IMR-90 (cell line): ENCODE measurements around the gene TNFRSF13B. TPM values are rescaled to one million over a fixed set of nuclear protein-coding genes. Genes with fewer than 3 reads are reported as not detected.

ENCODE experiments used
- ATAC-seq: fragments of 200-7000 bp; cut with Tn5 transposase; 2 replicates; pipeline ENCODE4 v1.9.1; 2020; ENCODE audit warnings: low read depth, mild to moderate bottlenecking, moderate library complexity
- BruUV-seq: library from RNA; stranded (reverse); fragments of 400-500 nt; replicated peaks from 2 replicates; lab custom pipeline; 2021; lab: Mats Ljungman, UMichigan
- CTCF ChIA-PET: fragments of 300-600 bp; formaldehyde crosslinking; extraction: SDS; loops from one replicate; lab custom pipeline; 2021; ENCODE audit warnings: antibody characterized with exemption; lab: Yijun Ruan, JAX
- POLR2A ChIA-PET: fragments of 300-600 bp; sonication (Branson Sonifier 250); formaldehyde crosslinking; loops from one replicate; lab custom pipeline; 2022; ENCODE audit warnings: antibody characterized with exemption; ENCODE audit not compliant: unreplicated experiment; lab: Charles Lee
- DNase-seq: peaks from one replicate; pipeline ENCODE4 v3.0.0; 2013
- H2AFZ ChIP-seq: replicated peaks from 2 replicates; pipeline ENCODE3; 2013; ENCODE audit warnings: low read length, mild to moderate bottlenecking; ENCODE audit not compliant: poor library complexity
- H2AK5ac ChIP-seq: 2 replicates; pipeline ENCODE4 v1.6.1; 2013; ENCODE audit warnings: low read depth, low read length, inconsistent platforms
- H2AK9ac ChIP-seq: replicated peaks from 2 replicates; pipeline ENCODE3; 2013; ENCODE audit warnings: mild to moderate bottlenecking, low read depth, low read length, moderate library complexity; ENCODE audit not compliant: poor library complexity
- H2BK120ac ChIP-seq: 2 replicates; pipeline ENCODE4 v1.6.1; 2013; ENCODE audit warnings: low read depth, low read length, inconsistent platforms
- H2BK15ac ChIP-seq: 3 replicates; pipeline ENCODE4 v1.6.1; 2013; ENCODE audit warnings: low read depth, low read length, inconsistent platforms
- H2BK20ac ChIP-seq: 2 replicates; pipeline ENCODE4 v1.6.1; 2013; ENCODE audit warnings: low read depth, mild to moderate bottlenecking, inconsistent platforms, low read length, moderate library complexity
- H2BK5ac ChIP-seq: 2 replicates; pipeline ENCODE4 v1.6.1; 2013; ENCODE audit warnings: mild to moderate bottlenecking, low read depth, low read length, inconsistent platforms; ENCODE audit not compliant: poor library complexity, severe bottlenecking
- H3K14ac ChIP-seq: replicated peaks from 2 replicates; pipeline ENCODE4 v1.6.1; 2013; ENCODE audit warnings: low read depth, low read length, inconsistent platforms
- H3K18ac ChIP-seq: 2 replicates; pipeline ENCODE4 v1.6.1; 2013; ENCODE audit warnings: low read depth, low read length, control low read depth
- H3K23ac ChIP-seq: 2 replicates; pipeline ENCODE4 v1.6.1; 2013; ENCODE audit warnings: low read depth, low read length, inconsistent platforms
- H3K27ac ChIP-seq: 2 replicates; pipeline ENCODE4 v1.5.1; 2013; ENCODE audit warnings: mild to moderate bottlenecking, control low read depth, low read length; ENCODE audit not compliant: insufficient read depth
- H3K27me3 ChIP-seq: 2 replicates; pipeline ENCODE4 v1.6.1; 2013; ENCODE audit warnings: low read length; ENCODE audit not compliant: control insufficient read depth, insufficient read depth
- H3K36me3 ChIP-seq: 2 replicates; pipeline ENCODE4 v1.6.1; 2013; ENCODE audit warnings: low read length, mixed read lengths; ENCODE audit not compliant: control insufficient read depth, insufficient read depth
- H3K4ac ChIP-seq: 2 replicates; pipeline ENCODE4 v1.6.1; 2013; ENCODE audit warnings: low read depth, low read length, inconsistent platforms
- H3K4me1 ChIP-seq: 2 replicates; pipeline ENCODE4 v1.6.1; 2013; ENCODE audit warnings: low read length, mixed read lengths; ENCODE audit not compliant: control insufficient read depth, insufficient read depth
- H3K4me2 ChIP-seq: 2 replicates; pipeline ENCODE4 v1.6.1; 2013; ENCODE audit warnings: low read depth, mild to moderate bottlenecking, control low read depth, low read length, moderate library complexity
- H3K4me3 ChIP-seq: 2 replicates; pipeline ENCODE4 v1.5.1; 2013; ENCODE audit warnings: low read depth, mild to moderate bottlenecking, control low read depth, low read length, moderate library complexity; ENCODE audit not compliant: insufficient read depth
- H3K56ac ChIP-seq: 2 replicates; pipeline ENCODE4 v1.6.1; 2013; ENCODE audit warnings: low read length, inconsistent platforms; ENCODE audit not compliant: insufficient read depth; ENCODE audit errors: extremely low read depth
- H3K79me1 ChIP-seq, 2 experiments: 2 replicates each; pipeline ENCODE4 v1.6.1; 2013; ENCODE audit warnings: low read length in 2 of 2, inconsistent platforms in 1 of 2, low read depth in 1 of 2
- H3K9ac ChIP-seq: 2 replicates; pipeline ENCODE4 v1.6.1; 2013; ENCODE audit warnings: low read depth, low read length, control low read depth
- H3K9me1 ChIP-seq: 2 replicates; pipeline ENCODE4 v1.6.1; 2013; ENCODE audit warnings: low read length, inconsistent platforms; ENCODE audit not compliant: insufficient read depth
- H3K9me3 ChIP-seq: 2 replicates; pipeline ENCODE4 v1.6.1; 2013; ENCODE audit warnings: low read length; ENCODE audit not compliant: control insufficient read depth, insufficient read depth
- H4K20me1 ChIP-seq: 2 replicates; pipeline ENCODE4 v1.6.1; 2013; ENCODE audit warnings: low read length, inconsistent platforms; ENCODE audit not compliant: insufficient read depth
- H4K5ac ChIP-seq: 2 replicates; pipeline ENCODE4 v1.6.1; 2013; ENCODE audit warnings: mild to moderate bottlenecking, low read depth, low read length, control low read depth
- H4K8ac ChIP-seq, 2 experiments: 2 replicates each; pipeline ENCODE4 v1.6.1; 2013; ENCODE audit warnings: low read depth in 2 of 2, low read length in 2 of 2, control low read depth in 1 of 2, inconsistent platforms in 1 of 2
- H4K91ac ChIP-seq: 2 replicates; pipeline ENCODE4 v1.6.1; 2013; ENCODE audit warnings: low read depth, low read length, inconsistent platforms; ENCODE audit not compliant: insufficient read depth
- BHLHE40 ChIP-seq: fragments of 150-350 bp; IDR thresholded peaks from 2 replicates; pipeline ENCODE4 v1.6.1; 2016; ENCODE audit warnings: mild to moderate bottlenecking, low read depth, low read length
- FOS ChIP-seq: fragments of 150-350 bp; IDR thresholded peaks from 2 replicates; pipeline ENCODE4 v1.6.1; 2016; ENCODE audit warnings: low read depth, low read length
- MAFK ChIP-seq: IDR thresholded peaks from 2 replicates; pipeline ENCODE4 v1.6.1; 2012; ENCODE audit warnings: low read depth, low read length, improper control_type of control experiment
- NFE2L2 ChIP-seq: fragments of 150-350 bp; IDR thresholded peaks from 2 replicates; pipeline ENCODE4 v1.6.1; 2016; ENCODE audit warnings: low read depth, mild to moderate bottlenecking, low read length
- RCOR1 ChIP-seq: IDR thresholded peaks from 2 replicates; pipeline ENCODE4 v1.6.1; 2012; ENCODE audit warnings: mild to moderate bottlenecking, low read length, improper control_type of control experiment; ENCODE audit not compliant: insufficient replicate concordance
- WGBS, 2 experiments: methylation state at CpG; one replicate each; pipeline versions ENCODE4 v1.1.5 to v1.1.7; 2013; ENCODE audit warnings: missing lambda C conversion rate in 2 of 2; ENCODE audit not compliant: insufficient read length in 1 of 2; ENCODE audit errors: extremely low coverage in 2 of 2; 5-methylcytosine and 5-hydroxymethylcytosine counted together
- dilution Hi-C: fragments of 300-500 bp; cut with HindIII; formaldehyde crosslinking; loops from one replicate; pipeline ENCODE4 v1.14.3; 2018; ENCODE audit warnings: low sequenced_read_pairs; ENCODE audit not compliant: unreplicated experiment
- in situ Hi-C: fragments of 300-500 bp; cut with MboI; formaldehyde crosslinking; loops from 3 replicates; pipeline ENCODE4 v1.14.3; 2019; ENCODE audit warnings: low sequenced_read_pairs, inconsistent platforms, mixed read lengths
- intact Hi-C: fragments of 100-400 bp; cut with micrococcal nuclease; formaldehyde crosslinking; loops from 2 replicates; pipeline ENCODE4 v1.10.0; 2022
- polyA plus RNA-seq, 3 experiments: library from polyadenylated mRNA; depleted of rRNA; stranded (reverse); fragments of >200 nt; gene quantifications; 2 replicates each; pipeline ENCODE4 v1.2.3, GENCODE V29; 2012; ENCODE audit warnings: low replicate concordance in 1 of 3
- total RNA-seq: library from RNA; depleted of rRNA; stranded (reverse); fragments of >200 nt; gene quantifications from 2 replicates; pipeline ENCODE4 v1.2.3, GENCODE V29; 2012

Gene TNFRSF13B
- total and polyA plus RNA-seq, 2 of the 4 experiments (the other 2 are of a cell fraction): not detected

DNA sequence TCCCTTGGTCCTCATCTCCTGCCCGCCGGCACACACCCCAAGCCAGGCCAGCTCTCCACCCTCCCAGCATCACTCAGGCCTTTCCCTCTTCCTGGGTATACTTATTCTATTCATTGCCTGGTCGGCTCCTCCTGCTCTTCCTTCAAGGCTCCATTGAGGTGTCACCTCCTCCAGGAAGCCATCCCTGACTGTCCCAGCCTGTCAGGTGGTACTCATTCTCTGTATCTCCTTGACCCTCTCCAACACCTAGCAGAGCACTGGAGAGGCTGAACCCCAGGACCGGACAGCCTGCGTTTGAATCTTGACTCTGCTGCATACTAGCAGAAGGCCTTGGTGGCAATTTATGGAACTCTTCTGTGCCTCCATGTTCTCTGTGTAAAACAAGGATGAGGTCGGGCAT, 428 bp upstream of the TNFRSF13B start:
- Histone ChIP-seq H2AK9ac (no peak overlapping the region), H2AK5ac (no peak overlapping the region)

More for the DNA sequence above, 428 bp upstream of the TNFRSF13B start:
- H3K27me3 ChIP-seq: peaks cover 21% of the 10 kb centered on the region
- intact Hi-C loops: no loop called here
- H2BK5ac ChIP-seq: no peak overlapping the region
- no peak overlapping the region for H3K9ac ChIP-seq
- no peak overlapping the region for H2AFZ ChIP-seq
- H3K4me1 ChIP-seq: peaks cover 4% of the 10 kb centered on the region
- no peaks in the 10 kb centered on the region for H3K79me1 ChIP-seq
- no peak overlapping the region for H3K23ac ChIP-seq
- no TSS peak for BruUV-seq
- no peak overlapping the region for H2BK20ac ChIP-seq
- H3K9me3 ChIP-seq: no peaks in the 10 kb centered on the region
- no peaks in the 10 kb centered on the region for H4K20me1 ChIP-seq
- no peak overlapping the region for H3K4me3 ChIP-seq
- no peak for TF ChIP-seq MAFK
- TF ChIP-seq BHLHE40: no peak
- no peak for TF ChIP-seq RCOR1
- TF ChIP-seq FOS: no peak
- no peak for TF ChIP-seq NFE2L2
- ChIA-PET POLR2A (no interaction called here), CTCF (no interaction called here)
- ATAC-seq (no peak), DNase-seq (no peak)
- no peak overlapping the region for H4K91ac ChIP-seq
- H4K5ac ChIP-seq: no peak overlapping the region
- H3K14ac ChIP-seq: no peak overlapping the region
- H3K18ac ChIP-seq: no peak overlapping the region
- no peak overlapping the region for H2BK120ac ChIP-seq
- no peak overlapping the region for H2BK15ac ChIP-seq
- H3K4me2 ChIP-seq: no peak overlapping the region
- no peak overlapping the region for H4K8ac ChIP-seq
- no peak overlapping the region for H3K56ac ChIP-seq
- 87% methylated on average over 4 of the region's 6 CpGs; no CpG with 5 or more reads in 1 of the 2 experiments for WGBS, 2 experiments
- H3K9me1 ChIP-seq: peaks cover 3% of the 10 kb centered on the region; the same call in 1 of the 2 replicates
- dilution Hi-C loops: no loop called here
- H3K36me3 ChIP-seq: no peaks in the 10 kb centered on the region
- in situ Hi-C loops: no loop called here
- no peak overlapping the region for H3K4ac ChIP-seq
- H3K27ac ChIP-seq: no peak overlapping the region
